Gastrocnemius medialis (tissue), 4 donors: ENCODE measurements around the gene HS3ST5. TPM values are rescaled to one million over a fixed set of nuclear protein-coding genes. Genes with fewer than 3 reads are reported as not detected.

Experiments used
- ATAC-seq, 2 donors: fragments of 150-250 bp; one replicate each; pipeline ENCODE4 v1.9.1; 2016
- DNase-seq, 2 donors: peaks; one replicate each; pipeline ENCODE4 v3.0.0-alpha.2; 2019
- H3K27ac ChIP-seq, 4 donors: fragments of 200-600 bp; sonication (generic); 1 replicate in 1 of 4; 2 replicates in 3 of 4; pipeline ENCODE4 v1.5.1; 2016 to 2018; ENCODE audit warnings: mild to moderate bottlenecking in 2 of 4, moderate library complexity in 1 of 4
- H3K27me3 ChIP-seq, 3 donors: fragments of 200-600 bp; sonication (generic) in 2 of 3; 1 replicate in 1 of 3; 2 replicates in 2 of 3; pipeline versions ENCODE4 v1.5.1 to v1.6.0; 2016 to 2019; ENCODE audit warnings: mild to moderate bottlenecking in 1 of 3, moderate library complexity in 1 of 3
- H3K36me3 ChIP-seq, 2 donors: fragments of 200-600 bp; sonication (generic) in 1 of 2; one replicate each; pipeline ENCODE4 v1.5.1; 2017 to 2018
- H3K4me1 ChIP-seq, 2 donors: fragments of 200-600 bp; sonication (generic) in 1 of 2; one replicate each; pipeline ENCODE4 v1.5.1; 2016 to 2017; ENCODE audit warnings: mild to moderate bottlenecking in 2 of 2
- H3K4me3 ChIP-seq, 4 donors: fragments of 200-600 bp; sonication (generic) in 3 of 4; 1 replicate in 1 of 4; 2 replicates in 3 of 4; pipeline ENCODE4 v1.5.1; 2016 to 2019; ENCODE audit warnings: mild to moderate bottlenecking in 2 of 4
- H3K9me3 ChIP-seq, 3 donors: fragments of 200-600 bp; sonication (generic) in 2 of 3; 1 replicate in 1 of 3; 2 replicates in 2 of 3; pipeline ENCODE4 v1.5.1; 2016 to 2019
- POLR2A ChIP-seq, 2 donors: fragments of 450-650 bp; IDR thresholded peaks; one replicate each; pipeline ENCODE4 v1.6.1; 2017; ENCODE audit warnings: antibody characterized with exemption in 2 of 2, mild to moderate bottlenecking in 2 of 2, moderate library complexity in 2 of 2
- in situ Hi-C, 4 donors: fragments of 200-750 bp; cut with MboI; loops; one replicate each; pipeline versions ENCODE4 v1.15.0 to v1.8.0; 2017; ENCODE audit warnings: low sequenced_read_pairs in 4 of 4
- intact Hi-C: fragments of 100-400 bp; cut with DNase I; formaldehyde crosslinking; loops from one replicate; pipeline ENCODE4 v1.15.1; 2023; ENCODE audit warnings: low total_unique reads
- total RNA-seq, 4 donors: library from RNA; depleted of rRNA; stranded (reverse); fragments of >200 nt; gene quantifications; one replicate each; pipeline versions ENCODE4 v1.1.0 to v1.2.3, GENCODE V29; 2016
- TF ChIP-seq, protein P1 (sequence below), 5 experiments: fragments of 450-650 bp in 3 of 5; fragments of 200-600 bp in 2 of 5; sonication (generic) in 2 of 5; IDR thresholded peaks in 4 of 5; conservative IDR thresholded peaks in 1 of 5; 1 replicate in 4 of 5; 2 replicates in 1 of 5; pipeline ENCODE4 v1.5.1; 2016 to 2019; ENCODE audit warnings: antibody characterized with exemption in 5 of 5, mild to moderate bottlenecking in 3 of 5, moderate library complexity in 3 of 5

HS3ST5 gene
- total RNA-seq, 4 donors from 2014 or later: 0.13 to 0.41 TPM; not detected in 2

DNA sequence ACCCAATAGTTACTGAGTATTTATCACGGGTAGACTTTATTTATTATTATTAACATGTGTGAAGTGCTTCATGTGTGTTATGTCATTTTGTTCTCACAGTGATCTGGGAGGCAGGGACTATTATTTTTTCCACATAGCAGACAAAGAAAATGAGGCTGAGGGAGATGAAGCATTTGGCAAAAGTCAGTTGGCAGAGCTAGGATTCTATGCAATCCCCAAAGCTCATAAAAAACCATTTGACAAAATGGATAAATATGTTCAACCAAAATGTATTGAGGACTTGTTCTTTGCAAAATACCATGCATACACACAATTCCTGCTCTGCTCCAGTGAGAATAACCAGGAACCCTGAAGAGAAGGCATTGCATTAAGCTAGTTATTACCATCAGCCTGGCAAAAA lies 184.4 kb downstream of the HS3ST5 start:
- Histone ChIP-seq H3K36me3 (no peaks in the 10 kb centered on the region), H3K4me1 (no peaks in the 10 kb centered on the region), H3K27me3 (no peaks in the 10 kb centered on the region), H3K9me3 (no peaks in the 10 kb centered on the region), H3K4me3 (no peak overlapping the region), H3K27ac (no peak overlapping the region)
- intact Hi-C loops: no loop called here
- DNase-seq (no peak), ATAC-seq (no peak)
- TF ChIP-seq, protein P1, sequence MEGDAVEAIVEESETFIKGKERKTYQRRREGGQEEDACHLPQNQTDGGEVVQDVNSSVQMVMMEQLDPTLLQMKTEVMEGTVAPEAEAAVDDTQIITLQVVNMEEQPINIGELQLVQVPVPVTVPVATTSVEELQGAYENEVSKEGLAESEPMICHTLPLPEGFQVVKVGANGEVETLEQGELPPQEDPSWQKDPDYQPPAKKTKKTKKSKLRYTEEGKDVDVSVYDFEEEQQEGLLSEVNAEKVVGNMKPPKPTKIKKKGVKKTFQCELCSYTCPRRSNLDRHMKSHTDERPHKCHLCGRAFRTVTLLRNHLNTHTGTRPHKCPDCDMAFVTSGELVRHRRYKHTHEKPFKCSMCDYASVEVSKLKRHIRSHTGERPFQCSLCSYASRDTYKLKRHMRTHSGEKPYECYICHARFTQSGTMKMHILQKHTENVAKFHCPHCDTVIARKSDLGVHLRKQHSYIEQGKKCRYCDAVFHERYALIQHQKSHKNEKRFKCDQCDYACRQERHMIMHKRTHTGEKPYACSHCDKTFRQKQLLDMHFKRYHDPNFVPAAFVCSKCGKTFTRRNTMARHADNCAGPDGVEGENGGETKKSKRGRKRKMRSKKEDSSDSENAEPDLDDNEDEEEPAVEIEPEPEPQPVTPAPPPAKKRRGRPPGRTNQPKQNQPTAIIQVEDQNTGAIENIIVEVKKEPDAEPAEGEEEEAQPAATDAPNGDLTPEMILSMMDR (IDR thresholded peaks at IDR 0.05 in 4 of 5, conservative IDR thresholded peaks at IDR 0.05 in 1 of 5): no peak
- no peak for TF ChIP-seq POLR2A (IDR thresholded peaks at IDR 0.05)
- in situ Hi-C loops: loop anchor here in 1 of 4 donors (25.0 kb wide), 1 partner anchor 129 kb away; no protein-coding TSS in a partner anchor

DNA sequence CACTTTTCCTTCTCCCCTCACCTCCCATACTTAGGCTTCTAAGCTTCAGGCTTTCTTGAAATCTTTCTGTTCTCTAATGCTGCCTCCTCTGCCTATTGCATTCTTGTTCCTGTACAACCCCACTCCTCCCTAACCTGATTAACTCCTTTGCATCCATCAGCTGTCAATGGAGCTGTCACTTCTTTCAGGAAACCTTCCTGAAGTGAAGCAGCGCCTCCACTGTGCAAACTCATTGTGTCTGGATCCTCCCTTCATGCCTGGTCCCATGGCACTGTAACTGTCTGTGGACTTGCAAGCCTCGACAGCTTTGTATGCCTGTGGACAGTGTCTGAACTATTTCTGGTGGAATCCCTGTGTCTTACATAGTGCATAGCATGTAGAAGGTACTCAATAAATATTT lies 185.0 kb downstream of the HS3ST5 start:
- TF ChIP-seq POLR2A (IDR thresholded peaks at IDR 0.05): no peak
- TF ChIP-seq, protein P1 (IDR thresholded peaks at IDR 0.05 in 4 of 5, conservative IDR thresholded peaks at IDR 0.05 in 1 of 5): no peak
- no peak for ATAC-seq
- H3K27me3 ChIP-seq: no peaks in the 10 kb centered on the region
- in situ Hi-C loops: loop anchor here in 1 of 4 donors (25.0 kb wide), 1 partner anchor 129 kb away; no protein-coding TSS in a partner anchor
- no peak overlapping the region for H3K4me3 ChIP-seq
- DNase-seq: no peak
- H3K36me3 ChIP-seq: no peaks in the 10 kb centered on the region
- intact Hi-C loops: no loop called here
- no peaks in the 10 kb centered on the region for H3K9me3 ChIP-seq
- no peak overlapping the region for H3K27ac ChIP-seq
- no peaks in the 10 kb centered on the region for H3K4me1 ChIP-seq

DNA sequence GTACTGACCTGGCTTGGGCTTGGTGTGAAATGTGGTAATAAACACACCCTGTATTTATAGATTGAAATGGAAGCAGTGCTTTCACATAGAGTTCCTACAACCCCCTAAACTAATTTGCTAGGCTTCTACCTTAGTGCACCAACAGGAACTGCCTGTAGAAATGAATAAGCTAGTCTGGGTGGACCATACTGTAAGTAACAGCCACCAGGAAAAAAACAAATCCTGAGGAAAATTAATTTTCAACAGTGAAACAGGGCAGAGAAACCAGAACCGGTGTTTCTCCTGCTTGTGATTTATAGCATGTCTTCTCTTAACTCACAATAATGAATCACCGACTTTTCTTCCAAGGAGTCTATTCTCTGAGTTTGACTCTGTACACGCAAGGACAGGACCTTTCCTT lies 187.1 kb downstream of the HS3ST5 start:
- Histone ChIP-seq H3K4me1 (no peaks in the 10 kb centered on the region), H3K36me3 (no peaks in the 10 kb centered on the region), H3K27ac (no peak overlapping the region), H3K4me3 (no peak overlapping the region), H3K9me3 (no peaks in the 10 kb centered on the region), H3K27me3 (no peaks in the 10 kb centered on the region)
- no peak for ATAC-seq
- no peak for DNase-seq
- intact Hi-C loops: no loop called here
- in situ Hi-C loops: loop anchor here in 1 of 4 donors (25.0 kb wide), 1 partner anchor 132 kb away; no protein-coding TSS in a partner anchor
- TF ChIP-seq, protein P1 (IDR thresholded peaks at IDR 0.05 in 4 of 5, conservative IDR thresholded peaks at IDR 0.05 in 1 of 5): no peak
- TF ChIP-seq POLR2A (IDR thresholded peaks at IDR 0.05): no peak

DNA sequence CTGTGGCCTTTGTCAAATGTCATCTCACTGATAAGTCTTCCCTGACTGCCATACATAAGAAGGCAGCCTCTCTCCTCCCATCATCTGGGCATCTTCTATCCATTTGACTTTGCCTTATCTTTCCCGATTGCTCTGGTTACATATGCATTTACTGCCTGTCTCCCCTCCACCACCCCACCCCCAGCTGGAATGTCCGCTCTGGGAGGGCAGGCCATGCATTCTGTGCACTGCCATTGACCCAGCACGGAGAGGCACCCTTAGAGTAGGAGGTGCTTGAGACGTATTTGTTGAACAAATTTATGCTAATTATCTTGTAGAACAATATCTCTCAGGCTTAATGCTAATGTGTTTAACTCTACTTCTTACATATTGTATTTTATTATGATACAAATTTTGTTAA lies 188.0 kb downstream of the HS3ST5 start:
- H3K4me1 ChIP-seq: no peaks in the 10 kb centered on the region
- no peaks in the 10 kb centered on the region for H3K27me3 ChIP-seq
- no peak overlapping the region for H3K4me3 ChIP-seq
- DNase-seq: no peak
- in situ Hi-C loops: loop anchor here in 1 of 4 donors (25.0 kb wide), 1 partner anchor 132 kb away; no protein-coding TSS in a partner anchor
- H3K36me3 ChIP-seq: no peaks in the 10 kb centered on the region
- TF ChIP-seq, protein P1 (IDR thresholded peaks at IDR 0.05 in 4 of 5, conservative IDR thresholded peaks at IDR 0.05 in 1 of 5): no peak
- no peak for TF ChIP-seq POLR2A (IDR thresholded peaks at IDR 0.05)
- H3K9me3 ChIP-seq: no peaks in the 10 kb centered on the region
- intact Hi-C loops: no loop called here
- no peak for ATAC-seq
- no peak overlapping the region for H3K27ac ChIP-seq

DNA sequence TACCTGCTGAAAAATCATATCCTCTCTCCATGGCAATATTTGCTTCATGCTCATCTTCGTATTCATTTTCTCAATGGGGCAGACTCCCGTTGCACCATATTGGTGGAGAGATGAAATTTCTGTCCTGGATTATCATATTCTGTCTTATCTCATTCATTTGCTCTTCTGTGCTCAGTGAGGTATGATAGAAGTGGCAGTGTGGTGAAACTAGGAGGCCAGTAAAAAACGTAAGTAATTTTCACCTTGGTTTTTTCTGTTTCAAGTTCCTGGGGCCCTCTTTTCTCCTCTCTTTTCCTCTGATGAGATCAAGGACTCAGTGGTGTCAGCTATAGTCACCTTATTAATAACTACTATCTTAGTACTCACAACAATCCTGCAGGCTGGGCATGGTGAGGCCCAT lies 189.4 kb downstream of the HS3ST5 start:
- in situ Hi-C loops: loop anchor here in 1 of 4 donors (25.0 kb wide), 1 partner anchor 134 kb away; no protein-coding TSS in a partner anchor
- TF ChIP-seq, protein P1 (IDR thresholded peaks at IDR 0.05 in 4 of 5, conservative IDR thresholded peaks at IDR 0.05 in 1 of 5): no peak
- TF ChIP-seq POLR2A (IDR thresholded peaks at IDR 0.05): no peak
- DNase-seq (no peak), ATAC-seq (no peak)
- no peak overlapping the region for H3K4me3 ChIP-seq
- intact Hi-C loops: no loop called here
- no peaks in the 10 kb centered on the region for H3K4me1 ChIP-seq
- H3K36me3 ChIP-seq: no peaks in the 10 kb centered on the region
- H3K27ac ChIP-seq: no peak overlapping the region
- no peaks in the 10 kb centered on the region for H3K27me3 ChIP-seq
- no peaks in the 10 kb centered on the region for H3K9me3 ChIP-seq
